Spleen (tissue), 11 donors: ENCODE measurements around the gene C5orf15. TPM values are rescaled to one million over a fixed set of nuclear protein-coding genes. Genes with fewer than 3 reads are reported as not detected.

ENCODE experiments used
- DNase-seq: peaks from one replicate; pipeline ENCODE4 v3.0.0-alpha.2; 2020
- H3K27ac ChIP-seq, 8 donors: fragments of 200-600 bp; sonication (generic) in 7 of 8; 1 replicate in 4 of 8; 2 replicates in 4 of 8; pipeline versions ENCODE4 v1.5.0 to v1.8.0; 2016 to 2021; ENCODE audit warnings: inconsistent platforms in 4 of 8, mild to moderate bottlenecking in 4 of 8, moderate library complexity in 1 of 8
- H3K27me3 ChIP-seq, 7 donors: fragments of 200-600 bp; sonication (generic) in 6 of 7; replicated peaks in 1 of 7; 1 replicate in 4 of 7; 2 replicates in 3 of 7; pipeline versions ENCODE4 v1.5.0 to v1.8.0; 2016 to 2021; ENCODE audit warnings: inconsistent platforms in 3 of 7, mild to moderate bottlenecking in 1 of 7
- H3K36me3 ChIP-seq, 6 donors: fragments of 200-600 bp; sonication (generic) in 5 of 6; 1 replicate in 4 of 6; 2 replicates in 2 of 6; pipeline versions ENCODE4 v1.5.0 to v1.8.0; 2016 to 2021; ENCODE audit warnings: inconsistent platforms in 2 of 6
- H3K4me1 ChIP-seq, 6 donors: fragments of 200-600 bp; sonication (generic) in 5 of 6; 1 replicate in 3 of 6; 2 replicates in 3 of 6; pipeline versions ENCODE4 v1.5.0 to v1.8.0; 2016 to 2021; ENCODE audit warnings: inconsistent platforms in 3 of 6
- H3K4me3 ChIP-seq, 8 donors: fragments of 200-600 bp; sonication (generic) in 7 of 8; 1 replicate in 4 of 8; 2 replicates in 4 of 8; pipeline versions ENCODE4 v1.5.0 to v1.8.0; 2016 to 2021; ENCODE audit warnings: inconsistent platforms in 4 of 8, mild to moderate bottlenecking in 4 of 8, moderate library complexity in 2 of 8
- H3K9me3 ChIP-seq, 8 donors: fragments of 200-600 bp; sonication (generic) in 7 of 8; 1 replicate in 4 of 8; 2 replicates in 4 of 8; pipeline versions ENCODE4 v1.5.0 to v1.8.0; 2016 to 2021; ENCODE audit warnings: inconsistent platforms in 4 of 8
- CTCF ChIP-seq, 11 experiments: fragments of 200-600 bp in 7 of 11; fragments of 450-650 bp in 4 of 11; sonication (generic) in 4 of 11; IDR thresholded peaks in 8 of 11; conservative IDR thresholded peaks in 3 of 11; 1 replicate in 7 of 11; 2 replicates in 4 of 11; pipeline versions ENCODE4 v1.4.0 to v1.8.0; 2016 to 2021; ENCODE audit warnings: antibody characterized with exemption in 11 of 11, inconsistent platforms in 4 of 11, mild to moderate bottlenecking in 1 of 11
- POLR2A ChIP-seq, 3 donors: fragments of 450-650 bp; IDR thresholded peaks; one replicate each; pipeline ENCODE4 v1.5.1; 2017; ENCODE audit warnings: antibody characterized with exemption in 3 of 3, mild to moderate bottlenecking in 1 of 3
- POLR2AphosphoS5 ChIP-seq, 3 donors: sonication (generic); formaldehyde crosslinking; IDR thresholded peaks; one replicate each; pipeline ENCODE4 v1.5.1; 2017; ENCODE audit warnings: antibody characterized with exemption in 3 of 3
- WGBS, 5 donors: extraction: QIAGEN DNeasy Blood & Tissue Kit in 3 of 5; methylation state at CpG; one replicate each; pipeline versions ENCODE4 v1.1.5 to v1.1.7; 2013 to 2018; 5-methylcytosine and 5-hydroxymethylcytosine counted together
- intact Hi-C: fragments of 100-400 bp; cut with DNase I; formaldehyde crosslinking; loops from one replicate; pipeline ENCODE4 v1.15.0; 2023; ENCODE audit warnings: low total_unique reads
- polyA plus RNA-seq, 3 donors: library from polyadenylated mRNA; stranded (reverse); fragments of 200-250 nt; gene quantifications; one replicate each; pipeline ENCODE4 v1.2.1, GENCODE V29; 2013
- total RNA-seq, 7 donors: library from RNA; depleted of rRNA in 3 of 7; stranded (reverse); fragments of >200 nt in 3 of 7; fragmentation: NEBNext Ultra II Directional in 4 of 7; extraction: Animal tissue kit (Norgen Biotek cat#: 25700) in 4 of 7; gene quantifications; one replicate each; pipeline versions ENCODE4 v1.1.0 to v1.2.1, GENCODE V29; 2016 to 2021
- donor health status: healthy with polysubstance abuse.
- donor health status: DM: no; HTN: no; CAD: no; lungs with moderate emphysema.
- donor health status: DM: no; HTN: no; CAD: no.
- donor health status: Bipolar disorder and iron deficiency.
- donor health status: healthy.
- donor health status: DM: no; HTN: no; CAD: no.
- donor health status: DM: yes; HTN: yes; CAD: no.

Gene C5orf15
- total and polyA plus RNA-seq, 10 donors, result 25.4 to 49.6 (median 28.5) TPM

GRCh38 chr5:133943475-133943817 is 25.0 kb downstream of the C5orf15 start:
- intact Hi-C loops, result no loop called here
- Histone ChIP-seq H3K27me3 (no peaks in the 10 kb centered on the region), H3K4me3 (no peak overlapping the region), H3K9me3 (no peaks in the 10 kb centered on the region), H3K27ac (no peak overlapping the region), H3K36me3 (no peaks in the 10 kb centered on the region), H3K4me1 (peaks cover 0 to 15% (median 1%) of the 10 kb centered on the region in 6 donors)
- 78 to 92% (median 84%) methylated on average over 3 to 7 of the region's 7 CpGs for WGBS, 5 donors
- TF ChIP-seq POLR2AphosphoS5 (IDR thresholded peaks at IDR 0.05) (no peak), POLR2A (IDR thresholded peaks at IDR 0.05) (no peak), CTCF (IDR thresholded peaks at IDR 0.05 in 8 of 11, conservative IDR thresholded peaks at IDR 0.05 in 3 of 11) (no peak)
- DNase-seq, result no peak

- H3K27me3 ChIP-seq, result no peaks in the 10 kb centered on the region
- H3K4me3 ChIP-seq, result no peak overlapping the region
- intact Hi-C loops, result no loop called here
- peaks cover 0 to 21% (median 3%) of the 10 kb centered on the region in 6 donors for H3K4me1 ChIP-seq
- TF ChIP-seq POLR2AphosphoS5 (IDR thresholded peaks at IDR 0.05) (no peak), CTCF (IDR thresholded peaks at IDR 0.05 in 8 of 11, conservative IDR thresholded peaks at IDR 0.05 in 3 of 11) (no peak), POLR2A (IDR thresholded peaks at IDR 0.05) (no peak)
- H3K27ac ChIP-seq, result no peak overlapping the region
- H3K9me3 ChIP-seq, result no peaks in the 10 kb centered on the region
- H3K36me3 ChIP-seq, result no peaks in the 10 kb centered on the region
- WGBS, 5 donors, result 80 to 87% (median 81%) methylated on average over 11 of the region's 11 CpGs
- DNase-seq, result no peak
These were observed 25.6 kb downstream of the C5orf15 start for GRCh38 chr5:133942614-133943474.

- Histone ChIP-seq H3K27ac (no peak overlapping the region), H3K36me3 (no peaks in the 10 kb centered on the region), H3K27me3 (no peaks in the 10 kb centered on the region), H3K4me3 (no peak overlapping the region), H3K4me1 (peaks cover 0 to 27% (median 3%) of the 10 kb centered on the region in 6 donors), H3K9me3 (no peaks in the 10 kb centered on the region)
- no peak for TF ChIP-seq CTCF (IDR thresholded peaks at IDR 0.05 in 8 of 11, conservative IDR thresholded peaks at IDR 0.05 in 3 of 11)
- no peak for TF ChIP-seq POLR2A (IDR thresholded peaks at IDR 0.05)
- no peak for TF ChIP-seq POLR2AphosphoS5 (IDR thresholded peaks at IDR 0.05)
- WGBS, 5 donors, result 87 to 90% (median 88%) methylated on average over 8 of the region's 8 CpGs
- no peak for DNase-seq
- intact Hi-C loops, result no loop called here
These were observed 26.8 kb downstream of the C5orf15 start for GRCh38 chr5:133941456-133942196.

GRCh38 chr5:133939668-133940067 is 28.8 kb downstream of the C5orf15 start:
- Histone ChIP-seq H3K4me1 (peaks cover 0 to 34% (median 9%) of the 10 kb centered on the region in 6 donors), H3K36me3 (no peaks in the 10 kb centered on the region), H3K4me3 (no peak overlapping the region), H3K27me3 (no peaks in the 10 kb centered on the region), H3K9me3 (no peaks in the 10 kb centered on the region), H3K27ac (peak overlapping the region in 4 of 8 donors; percentile 45 to 88 (median 52))
- intact Hi-C loops, result no loop called here
- DNase-seq, result no peak
- 89 to 95% (median 91%) methylated on average over 3 of the region's 3 CpGs for WGBS, 5 donors
- TF ChIP-seq POLR2AphosphoS5 (IDR thresholded peaks at IDR 0.05), result no peak
- TF ChIP-seq CTCF (IDR thresholded peaks at IDR 0.05 in 8 of 11, conservative IDR thresholded peaks at IDR 0.05 in 3 of 11), result no peak
- TF ChIP-seq POLR2A (IDR thresholded peaks at IDR 0.05), result no peak
